ENCODE data around the gene CCDC120. TPM values are rescaled to one million over a fixed set of nuclear protein-coding genes. Genes with fewer than 3 reads are reported as not detected.

The CCDC120 gene
- total and polyA plus RNA-seq, 11 donors: 0.48 to 3.3 (median 1.1) TPM

- H3K27me3 ChIP-seq: no peaks in the 10 kb centered on the region
- peaks cover 0 to 19% (median 7%) of the 10 kb centered on the region in 9 donors for H3K36me3 ChIP-seq
- no peaks in the 10 kb centered on the region for H3K9me3 ChIP-seq
- H3K27ac ChIP-seq: peak overlapping the region in 6 of 12 donors; percentile 13 to 84 (median 46)
- no peak for TF ChIP-seq CTCF (IDR thresholded peaks at IDR 0.05)
- TF ChIP-seq POLR2A (IDR thresholded peaks at IDR 0.05): no peak
- ATAC-seq (peak; percentile 22 to 73 (median 68)), DNase-seq (peak; percentile 70 to 82 (median 75))
- intact Hi-C loops (cut with DNase I): loop anchor here in 1 of 10 donors (10.0 kb wide), 1 partner anchor 467 kb away; no protein-coding TSS in a partner anchor
- H3K4me1 ChIP-seq: peaks cover 0 to 18% (median 4%) of the 10 kb centered on the region in 12 donors
- WGBS, 4 donors: 32 to 63% (median 44%) methylated on average over 49 to 63 of the region's 63 CpGs
- peak overlapping the region in 11 of 12 donors; percentile 5 to 90 (median 64) for H3K4me3 ChIP-seq
These were observed 13.3 kb downstream of the CCDC120 start for GRCh38 chrX:49071877-49072711.

GRCh38 chrX:49072712-49073095, 13.9 kb downstream of the CCDC120 start:
- Histone ChIP-seq H3K4me1 (peaks cover 0 to 18% (median 4%) of the 10 kb centered on the region in 12 donors), H3K36me3 (peaks cover 0 to 25% (median 7%) of the 10 kb centered on the region in 9 donors), H3K27me3 (no peaks in the 10 kb centered on the region), H3K9me3 (no peaks in the 10 kb centered on the region), H3K27ac (peak overlapping the region in 5 of 12 donors; percentile 13 to 84 (median 55)), H3K4me3 (peak overlapping the region; percentile 5 to 90 (median 63))
- WGBS, 4 donors: 25 to 61% (median 42%) methylated on average over 10 of the region's 10 CpGs
- ATAC-seq (no peak), DNase-seq (no peak)
- intact Hi-C loops (cut with DNase I): loop anchor here in 1 of 10 donors (10.0 kb wide), 1 partner anchor 468 kb away; no protein-coding TSS in a partner anchor
- TF ChIP-seq CTCF (IDR thresholded peaks at IDR 0.05) (no peak), POLR2A (IDR thresholded peaks at IDR 0.05) (no peak)

- peak within 1 kb of the TSS; percentile 14 to 90 (median 63) for H3K4me3 ChIP-seq
- ATAC-seq (peak; percentile 90 to 96 (median 92)), DNase-seq (peak; percentile 92 to 95 (median 94))
- TF ChIP-seq CTCF (IDR thresholded peaks at IDR 0.05): peak in 4 of 12 donors; percentile 3 to 14 (median 10)
- peak in 1 of 2 donors; percentile 71 for TF ChIP-seq POLR2A (IDR thresholded peaks at IDR 0.05)
- WGBS, 4 donors: 1 to 42% (median 20%) methylated on average over 47 to 61 of the region's 61 CpGs
- peak within 1 kb of the TSS in 11 of 12 donors; percentile 69 to 92 (median 79) for H3K27ac ChIP-seq
- peaks cover 0 to 20% (median 6%) of the 10 kb centered on the region in 12 donors for H3K4me1 ChIP-seq
- intact Hi-C loops (cut with DNase I): loop anchor here in 1 of 10 donors (10.0 kb wide), 1 partner anchor 469 kb away; no protein-coding TSS in a partner anchor
- H3K36me3 ChIP-seq: peaks cover 0 to 27% (median 7%) of the 10 kb centered on the region in 9 donors
- H3K27me3 ChIP-seq: no peaks in the 10 kb centered on the region
- no peaks in the 10 kb centered on the region for H3K9me3 ChIP-seq
These were observed 15.1 kb downstream of the CCDC120 start, which contains the start of gene PRAF2 for GRCh38 chrX:49073601-49074575. Gene PRAF2, minus strand, starts transcription at chrX:49074002. Its CDS starts 15 bp downstream, at chrX:49073987.
